Measurements from ENCODE around the gene KCNJ6. TPM values are rescaled to one million over a fixed set of nuclear protein-coding genes. Genes with fewer than 3 reads are reported as not detected.

The KCNJ6 gene
- total and polyA plus RNA-seq, 9 of the 15 experiments (the other 6 are each of a cell fraction or from before 2014, with no cell fraction given) = 0.06 to 0.21 (median 0.13) TPM; not detected in 1

DNA sequence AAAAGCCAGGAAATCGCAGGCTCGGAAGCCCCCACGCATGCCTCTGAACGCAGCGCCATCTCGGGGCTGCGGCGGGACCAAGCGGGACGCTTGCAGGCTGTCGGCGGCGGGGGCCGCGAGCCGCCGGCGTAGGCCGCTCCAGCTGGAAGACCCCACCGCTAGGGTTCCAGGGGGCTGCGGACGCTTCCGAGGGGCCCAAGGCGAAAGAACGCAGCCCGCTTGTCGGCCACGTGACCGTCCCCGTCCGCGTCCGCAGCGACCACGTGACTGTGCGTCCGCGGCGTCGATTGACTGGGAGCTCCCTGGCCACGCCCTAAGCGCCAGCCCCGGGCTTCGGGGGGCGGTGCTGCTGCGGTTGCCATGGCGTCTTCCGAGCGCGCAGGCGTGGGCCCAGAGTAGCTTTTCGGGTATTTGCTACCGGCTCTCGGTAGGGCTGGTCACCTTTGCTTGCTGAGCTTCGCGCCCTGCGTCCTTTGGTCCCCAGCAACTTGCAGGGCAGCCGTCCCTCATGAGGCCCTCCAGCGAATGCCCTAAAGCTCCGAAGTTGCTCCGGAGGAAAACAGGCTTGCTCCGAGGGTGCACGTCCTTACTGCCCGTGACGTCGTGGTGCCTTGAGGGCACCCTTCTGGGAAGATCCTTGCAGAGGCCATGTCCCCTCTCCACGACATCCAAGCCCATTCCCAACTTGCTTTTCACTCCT is 352.5 kb downstream of the KCNJ6 start (continued):
- TF ChIP-seq PCBP2 (IDR thresholded peaks at IDR 0.05; ENCODE audit: low read depth, low read length, poor library complexity, severe bottlenecking) (no peak), TAF7 (tag; IDR thresholded peaks at IDR 0.05) (peak; percentile 31; the same call in 1 of the 2 replicates), MYC (IDR thresholded peaks at IDR 0.05; ENCODE audit: low read depth, low read length) (peak; percentile 97), MYC (CRISPR knock-in tag; IDR thresholded peaks at IDR 0.05; ENCODE audit: borderline replicate concordance, low read depth) (peak; percentile 97; the same call in 1 of the 2 replicates), CBX3 (IDR thresholded peaks at IDR 0.05; ENCODE audit: borderline replicate concordance in 1 of 2, low read length in 2 of 2) (peak in 1 of 2 experiments; percentile 74; a peak in 1 of 3 replicates), MAFF (IDR thresholded peaks at IDR 0.05; ENCODE audit: low read length) (no peak), TEAD4 (IDR thresholded peaks at IDR 0.05; ENCODE audit: low read length) (no peak), TEAD4 (CRISPR knock-in tag; IDR thresholded peaks at IDR 0.05; ENCODE audit: borderline replicate concordance) (peak; percentile 24; the same call in 1 of the 2 replicates), TCF7 (IDR thresholded peaks at IDR 0.05; ENCODE audit: borderline replicate concordance) (no peak), ETV5 (CRISPR knock-in tag; IDR thresholded peaks at IDR 0.05; ENCODE audit: low read depth) (peak; percentile 28; the same call in 1 of the 2 replicates), MCM5 (IDR thresholded peaks at IDR 0.05; ENCODE audit: low read depth) (no peak), FOXJ3 (CRISPR knock-in tag; IDR thresholded peaks at IDR 0.05) (no peak), RB1 (IDR thresholded peaks at IDR 0.05; ENCODE audit: low read depth) (peak; percentile 67; the same call in 1 of the 2 replicates), BRD4 (IDR thresholded peaks at IDR 0.05) (0 out of 2 replicates have a peak, but pooled peaks have one; percentile 62), KDM4B (IDR thresholded peaks at IDR 0.05; ENCODE audit: borderline replicate concordance in 2 of 2, low read depth in 1 of 2) (peak in 1 of 2 experiments; percentile 73; a peak in 1 of 4 replicates), ZNF449 (CRISPR knock-in tag; IDR thresholded peaks at IDR 0.05) (no peak), ZNF324 (CRISPR knock-in tag; IDR thresholded peaks at IDR 0.05) (no peak), ZNF140 (CRISPR knock-in tag; IDR thresholded peaks at IDR 0.05) (no peak), PHTF2 (CRISPR knock-in tag; IDR thresholded peaks at IDR 0.05) (no peak), HNRNPK (IDR thresholded peaks at IDR 0.05; ENCODE audit: low read depth, low read length, poor library complexity, severe bottlenecking) (no peak), TARDBP (IDR thresholded peaks at IDR 0.05) (no peak), ZNF766 (CRISPR knock-in tag; conservative IDR thresholded peaks at IDR 0.05) (peak; percentile 49; the same call in 1 of the 2 replicates)
- TF ChIP-seq, protein P1, sequence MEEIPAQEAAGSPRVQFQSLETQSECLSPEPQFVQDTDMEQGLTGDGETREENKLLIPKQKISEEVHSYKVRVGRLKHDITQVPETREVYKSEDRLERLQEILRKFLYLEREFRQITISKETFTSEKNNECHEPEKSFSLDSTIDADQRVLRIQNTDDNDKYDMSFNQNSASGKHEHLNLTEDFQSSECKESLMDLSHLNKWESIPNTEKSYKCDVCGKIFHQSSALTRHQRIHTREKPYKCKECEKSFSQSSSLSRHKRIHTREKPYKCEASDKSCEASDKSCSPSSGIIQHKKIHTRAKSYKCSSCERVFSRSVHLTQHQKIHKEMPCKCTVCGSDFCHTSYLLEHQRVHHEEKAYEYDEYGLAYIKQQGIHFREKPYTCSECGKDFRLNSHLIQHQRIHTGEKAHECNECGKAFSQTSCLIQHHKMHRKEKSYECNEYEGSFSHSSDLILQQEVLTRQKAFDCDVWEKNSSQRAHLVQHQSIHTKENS (CRISPR knock-in tag; IDR thresholded peaks at IDR 0.05) = no peak
- TF ChIP-seq, protein P2, sequence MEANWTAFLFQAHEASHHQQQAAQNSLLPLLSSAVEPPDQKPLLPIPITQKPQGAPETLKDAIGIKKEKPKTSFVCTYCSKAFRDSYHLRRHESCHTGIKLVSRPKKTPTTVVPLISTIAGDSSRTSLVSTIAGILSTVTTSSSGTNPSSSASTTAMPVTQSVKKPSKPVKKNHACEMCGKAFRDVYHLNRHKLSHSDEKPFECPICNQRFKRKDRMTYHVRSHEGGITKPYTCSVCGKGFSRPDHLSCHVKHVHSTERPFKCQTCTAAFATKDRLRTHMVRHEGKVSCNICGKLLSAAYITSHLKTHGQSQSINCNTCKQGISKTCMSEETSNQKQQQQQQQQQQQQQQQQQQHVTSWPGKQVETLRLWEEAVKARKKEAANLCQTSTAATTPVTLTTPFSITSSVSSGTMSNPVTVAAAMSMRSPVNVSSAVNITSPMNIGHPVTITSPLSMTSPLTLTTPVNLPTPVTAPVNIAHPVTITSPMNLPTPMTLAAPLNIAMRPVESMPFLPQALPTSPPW (CRISPR knock-in tag; IDR thresholded peaks at IDR 0.05) = no peak

Data from K562 (cell line).